Measurements from ENCODE around the gene TTC22.
A peak's percentile ranks its signal among the peaks of the same experiment; 100 is the strongest.
"Not testable (repeated sequence)": the region's sequence is repeated elsewhere in the genome, so short reads cannot be mapped to it uniquely, and the experiment has no call there.

Gene TTC22

GRCh38 chr1:54786778-54787177, 14.3 kb downstream of the TTC22 start:
- no peak for DNase-seq (ENCODE audit: low spot score)

- DNase-seq (ENCODE audit: low spot score): no peak
These were observed 17.1 kb downstream of the TTC22 start for GRCh38 chr1:54784066-54784465.

DNA sequence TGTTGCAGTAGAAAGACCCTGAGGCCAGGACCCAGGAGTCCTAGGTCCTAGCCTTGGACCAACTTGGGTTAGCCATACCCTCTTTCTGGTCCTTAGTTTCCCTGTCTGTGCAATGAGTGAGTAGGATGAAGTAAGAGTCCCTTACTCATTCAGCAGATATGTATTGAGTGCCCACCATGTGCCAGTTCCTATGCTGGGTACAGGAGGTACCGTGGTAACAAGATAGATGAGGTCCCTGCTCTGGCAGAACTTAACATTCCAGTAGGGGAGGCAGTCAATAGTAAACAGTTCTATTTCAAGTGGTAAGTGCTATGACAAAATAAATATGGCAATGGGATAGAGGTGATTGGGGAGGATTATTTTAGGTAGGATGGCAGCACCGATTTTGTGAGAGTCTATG, 18.5 kb downstream of the TTC22 start:
- no peak for DNase-seq (ENCODE audit: low spot score)

GRCh38 chr1:54782156-54782555, 19.0 kb downstream of the TTC22 start:
- DNase-seq (ENCODE audit: low spot score): no peak

- DNase-seq (ENCODE audit: low spot score): no peak
These were observed 19.9 kb downstream of the TTC22 start for GRCh38 chr1:54781023-54781723.

DNA sequence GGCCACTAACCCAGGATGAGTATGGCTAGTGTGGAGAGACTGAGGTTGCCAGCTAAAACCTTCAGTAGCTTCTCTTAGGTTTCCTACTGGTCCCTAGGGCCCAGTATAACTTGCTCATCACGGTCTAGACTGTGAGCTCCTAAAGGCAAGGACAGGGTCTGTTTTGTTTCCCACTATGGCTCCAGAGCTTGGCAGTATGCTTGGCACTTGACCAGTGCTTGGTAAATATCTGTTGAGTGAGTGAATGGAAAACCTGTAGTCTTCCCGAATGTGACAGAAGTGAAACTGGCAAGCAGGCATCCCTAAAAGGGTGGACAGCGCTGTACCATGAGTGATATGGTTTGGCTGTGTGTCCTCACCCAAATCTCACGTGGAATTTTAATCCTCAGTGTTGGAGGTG, 23.7 kb downstream of the TTC22 start:
- DNase-seq (ENCODE audit: low spot score): no peak

GRCh38 chr1:54777011-54777410, 24.1 kb downstream of the TTC22 start:
- DNase-seq (ENCODE audit: low spot score): no peak

- DNase-seq (ENCODE audit: low spot score): not testable (repeated sequence)
These were observed 25.0 kb downstream of the TTC22 start for GRCh38 chr1:54775828-54776721.

DNA sequence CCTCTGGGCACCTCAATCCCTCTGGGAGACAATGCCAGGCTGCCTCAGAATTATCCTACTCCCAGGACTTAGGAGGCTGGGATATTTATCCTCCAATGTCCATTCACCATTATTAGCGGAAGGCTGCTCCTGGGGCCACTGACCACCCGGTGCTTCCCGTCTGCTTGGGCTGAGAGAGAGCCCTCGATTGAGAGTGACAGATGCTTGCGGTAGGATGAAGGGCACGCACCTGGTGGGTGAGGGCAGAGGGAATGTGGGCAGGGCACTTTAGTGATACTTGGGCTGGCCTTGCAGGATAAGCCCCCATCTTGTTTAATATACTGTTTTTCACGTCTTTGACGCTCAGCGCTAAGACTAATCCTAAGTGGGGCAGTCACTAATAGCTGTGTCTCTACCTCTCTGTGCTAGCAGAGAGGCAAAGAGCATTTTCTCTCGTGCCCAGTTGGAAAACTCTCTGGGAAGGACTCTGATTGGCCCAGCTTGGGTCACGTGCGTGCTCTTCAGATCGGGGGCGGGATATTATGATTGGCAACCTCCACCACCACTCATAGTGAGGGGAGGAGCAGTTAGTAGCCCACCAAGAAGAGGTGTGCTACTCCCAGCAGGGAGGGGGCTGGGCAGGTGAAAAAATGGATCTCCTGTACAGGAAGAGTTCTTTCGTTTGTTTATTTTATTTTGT, 26.2 kb downstream of the TTC22 start:
- DNase-seq (ENCODE audit: low spot score): no peak

DNA sequence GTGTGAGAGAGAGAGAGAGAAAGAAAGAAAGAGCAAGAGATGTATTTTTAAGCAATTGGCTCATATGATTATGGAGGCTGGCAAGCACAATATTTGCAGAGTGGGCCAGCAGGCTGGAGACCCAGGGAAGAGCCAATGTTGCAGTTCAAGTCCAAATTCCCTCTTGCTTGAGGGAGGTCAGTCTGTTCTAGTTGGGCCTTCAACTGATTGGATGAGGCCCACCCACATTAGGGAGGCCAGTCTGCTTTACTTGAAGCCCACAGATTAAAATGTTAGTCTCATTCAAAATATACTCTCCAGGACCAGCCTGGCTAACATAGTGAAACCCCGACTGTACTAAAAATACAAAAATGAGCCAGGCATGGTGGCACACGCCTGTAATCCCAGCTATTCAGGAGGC, 28.2 kb downstream of the TTC22 start:
- DNase-seq (ENCODE audit: low spot score): no peak

DNA sequence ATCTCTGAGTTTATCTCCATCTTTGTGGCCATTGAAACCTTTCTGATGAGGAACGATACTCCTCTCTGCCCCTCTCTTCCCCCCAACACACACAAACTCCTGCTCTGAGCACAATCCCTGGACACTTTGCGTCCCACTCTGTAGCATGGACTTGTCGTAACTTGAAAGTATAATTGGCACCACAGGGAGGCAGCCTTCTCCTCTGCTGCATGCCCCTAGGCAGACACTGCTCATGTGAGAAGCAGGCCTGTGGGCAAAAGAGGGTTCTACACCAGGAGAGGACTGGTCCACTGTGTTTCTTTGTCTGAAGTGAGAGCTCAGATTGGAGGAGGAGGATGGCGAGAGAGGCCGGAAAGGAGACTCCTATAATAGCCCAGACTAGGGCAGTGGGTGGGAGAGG, 33.0 kb downstream of the TTC22 start:
- DNase-seq (ENCODE audit: low spot score): no peak

DNA sequence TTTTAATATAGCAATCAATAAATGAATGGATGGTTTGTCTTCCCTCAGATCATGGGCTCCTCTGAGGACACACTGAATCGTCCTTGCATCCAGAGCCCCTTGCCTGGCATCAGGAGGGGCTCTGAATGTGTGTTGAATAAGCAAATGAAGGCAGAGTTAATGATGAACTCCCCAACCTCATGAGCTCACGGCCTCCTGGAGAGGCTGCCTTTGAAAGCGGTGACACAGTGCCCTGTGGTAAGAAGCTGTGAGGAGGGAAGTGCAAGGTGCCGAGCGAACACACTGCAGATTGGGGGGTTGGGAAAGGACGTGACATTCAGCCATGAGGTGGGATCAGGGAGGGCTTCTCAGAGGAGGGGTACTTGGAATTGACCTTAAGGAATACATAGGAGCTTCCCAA, 33.6 kb downstream of the TTC22 start:
- peak; percentile 7 for DNase-seq (ENCODE audit: low spot score)

- DNase-seq (ENCODE audit: low spot score): no peak
These were observed 34.4 kb downstream of the TTC22 start for GRCh38 chr1:54766726-54767125.

- DNase-seq (ENCODE audit: low spot score): no peak
These were observed 36.1 kb downstream of the TTC22 start for GRCh38 chr1:54764922-54765561.

DNA sequence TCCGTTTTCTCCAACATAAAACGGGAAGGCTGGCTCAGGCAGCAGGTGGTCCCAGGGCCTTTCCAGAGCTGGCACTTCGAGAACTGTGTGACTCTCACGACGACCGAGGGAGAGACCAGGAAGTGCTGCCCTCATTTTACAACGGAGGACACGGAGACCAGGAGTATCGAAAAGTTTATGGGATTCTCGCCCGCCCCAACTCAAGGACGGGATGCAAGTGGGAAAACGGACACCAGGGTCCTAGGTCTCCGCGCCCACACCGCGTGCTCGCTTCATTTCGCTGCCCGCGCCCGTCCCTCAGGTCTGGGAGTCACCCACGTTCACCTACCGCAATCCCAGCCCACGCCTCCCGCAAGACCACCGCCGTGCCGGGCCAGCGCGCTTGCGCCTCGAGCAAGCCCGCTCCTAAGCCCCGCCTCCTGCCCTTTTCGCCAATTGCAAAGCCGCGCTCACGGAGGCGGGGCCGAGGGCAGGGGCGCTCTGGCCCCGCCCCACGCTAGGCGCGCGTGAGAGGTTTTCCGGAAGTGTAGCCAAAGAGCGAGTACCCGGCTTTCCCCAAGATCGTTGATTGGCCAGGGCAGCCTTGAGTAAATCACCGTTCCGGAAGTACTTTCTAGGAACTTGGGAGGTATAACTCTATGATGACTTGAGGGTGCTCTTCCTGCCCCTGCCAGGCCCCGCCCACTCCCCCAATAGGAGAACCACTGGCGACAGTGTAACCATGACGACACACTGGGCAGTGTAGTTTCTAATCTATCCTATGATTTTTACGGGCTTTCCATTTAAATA, 36.8 kb downstream of the TTC22 start, which contains the start of gene PARS2:
Gene PARS2 (minus strand): TSS at position 391 of the 789 bp plus-strand sequence. CDS start 5,362 bp downstream, outside the sequence.
- DNase-seq (ENCODE audit: low spot score): peak; percentile 98

DNA sequence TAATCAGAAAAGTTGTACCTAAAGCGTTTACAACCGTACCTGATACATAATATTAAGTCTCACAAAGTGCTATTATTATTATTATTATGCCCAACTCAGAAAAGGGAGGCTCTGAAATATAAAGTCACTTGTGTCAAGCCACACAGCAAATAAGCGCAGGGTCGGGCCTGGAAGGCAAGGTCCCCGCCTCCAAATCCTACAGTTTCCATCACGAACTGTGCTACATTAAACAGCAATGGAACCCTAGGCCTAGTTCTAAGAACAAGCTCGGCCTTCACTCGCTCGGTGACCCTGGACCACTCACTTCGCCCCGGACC, 37.3 kb downstream of the TTC22 start:
- no peak for DNase-seq (ENCODE audit: low spot score)

DNA sequence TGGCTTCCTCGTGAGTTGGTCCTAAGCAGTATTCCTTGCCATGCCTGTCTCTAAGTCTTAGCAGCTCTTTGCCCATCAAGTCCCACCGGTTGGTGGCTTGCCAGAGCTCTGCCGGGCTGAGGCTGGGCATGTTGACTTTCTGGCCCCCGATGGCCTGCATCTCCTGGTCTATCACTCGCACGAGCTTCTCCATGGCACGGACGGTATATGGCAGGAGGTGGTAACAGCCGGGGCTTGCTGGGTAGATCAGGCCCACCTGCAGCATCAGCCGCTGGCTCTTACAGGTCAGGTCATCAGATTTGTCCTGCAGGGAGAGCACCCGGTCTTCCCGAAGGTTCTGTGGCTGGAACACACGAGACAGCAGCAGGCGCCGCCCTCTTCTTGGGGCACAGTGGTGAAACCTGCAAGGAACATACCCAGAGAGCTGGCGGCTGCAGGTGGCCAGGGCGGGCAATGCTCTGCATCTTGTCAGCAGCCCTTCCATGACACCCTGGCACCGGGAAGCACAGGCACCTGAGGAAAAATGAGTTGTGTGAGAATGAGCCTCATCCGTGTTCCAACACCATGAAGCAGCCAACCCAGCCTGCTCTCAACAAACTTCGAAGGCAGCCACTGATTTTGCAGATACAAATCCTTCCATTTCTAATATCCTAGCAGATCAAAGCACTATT, 42.3 kb downstream of the TTC22 start:
- no peak for DNase-seq (ENCODE audit: low spot score)

DNA sequence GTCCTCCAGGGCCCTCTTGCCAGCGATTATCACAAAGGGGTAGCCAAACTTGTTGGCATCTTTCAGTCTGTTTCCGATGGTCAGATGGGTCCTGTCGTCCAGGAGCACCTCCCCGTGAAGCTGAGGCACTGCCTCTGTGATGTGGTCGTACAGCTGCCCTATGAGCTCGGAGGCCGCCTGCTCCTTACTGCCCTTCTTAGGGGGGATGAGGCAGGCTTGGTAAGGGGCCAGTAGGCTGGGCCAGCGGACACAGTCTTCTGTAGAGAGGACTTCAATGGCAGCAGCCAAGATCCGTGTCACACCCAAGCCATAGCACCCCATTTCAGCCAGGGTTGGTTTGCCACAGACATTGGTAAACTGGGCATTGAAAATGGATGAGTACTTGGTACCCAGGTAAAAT, 43.3 kb downstream of the TTC22 start:
- no peak for DNase-seq (ENCODE audit: low spot score)

DNA sequence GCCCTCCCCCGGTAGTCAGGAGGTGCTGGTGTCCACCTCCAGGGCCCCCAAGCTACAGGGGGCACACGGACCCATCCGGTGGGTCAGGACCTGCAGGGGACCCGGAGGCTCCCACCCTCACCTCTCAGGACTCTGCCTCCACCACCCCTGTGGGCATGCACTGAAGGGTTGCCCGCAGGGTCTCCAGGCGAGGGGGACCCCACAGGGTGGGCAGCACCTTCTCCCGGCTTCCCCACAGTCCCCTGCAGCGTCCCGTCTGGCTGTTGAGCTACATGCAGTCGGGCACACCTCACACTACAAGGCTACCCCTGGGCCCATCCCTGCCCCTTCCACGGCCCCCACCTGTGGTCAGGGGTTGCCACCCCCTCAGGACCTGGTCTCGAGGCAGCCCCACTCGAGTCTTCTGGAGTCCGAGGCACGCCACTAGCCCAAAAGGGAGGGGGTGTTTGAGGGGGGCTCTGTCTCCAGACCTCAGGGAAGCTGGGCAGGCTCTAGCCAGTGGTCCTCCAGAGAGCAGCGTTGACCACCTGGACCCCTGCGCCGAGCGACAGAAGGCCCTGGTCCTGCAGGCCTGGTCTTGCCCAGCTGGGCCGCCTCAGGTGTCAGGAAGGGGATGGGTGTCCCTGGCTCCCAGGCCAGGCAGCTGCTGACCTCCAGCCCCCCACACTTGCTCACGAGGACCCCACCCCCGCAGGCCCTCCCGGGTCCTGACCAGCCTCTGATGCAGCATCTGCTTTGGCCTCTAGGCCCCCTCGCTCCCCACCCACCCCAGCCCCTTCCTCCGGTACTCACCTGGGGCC, 46.4 kb downstream of the TTC22 start:
- DNase-seq (ENCODE audit: low spot score): no peak

DNA sequence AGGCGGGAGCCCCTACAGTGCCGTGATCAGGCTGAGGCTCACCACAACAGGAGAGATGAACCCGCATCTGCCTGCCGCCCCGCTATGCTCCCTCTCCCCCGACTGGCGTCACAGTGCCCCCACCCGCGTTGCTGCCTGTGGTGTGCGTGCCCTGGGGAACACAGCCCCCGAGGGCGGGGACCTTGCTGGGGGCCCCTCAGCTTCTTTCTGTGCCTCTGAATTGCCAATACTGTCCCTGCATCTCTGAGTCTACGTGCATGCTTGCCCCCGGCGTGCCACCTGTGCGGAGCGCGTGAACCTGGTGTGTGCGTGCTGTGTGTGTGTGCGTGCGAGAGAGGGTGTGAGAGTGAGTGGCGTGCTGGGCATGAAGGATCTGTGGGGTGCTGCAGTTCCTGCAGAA, 47.1 kb downstream of the TTC22 start:
- no peak for DNase-seq (ENCODE audit: low spot score)
